ENCODE data around the gene LRIG1. TPM values are rescaled to one million over a fixed set of nuclear protein-coding genes. Genes with fewer than 3 reads are reported as not detected.

LRIG1 gene
- total RNA-seq, 1 experiment from 2014 or later = 17.2 TPM

- ChIA-PET CTCF (interaction anchor here (0.9 to 1.7 kb wide), 4 partner anchors 8 to 55 kb away, joined by 3 to 7 read pairs (median 4); no protein-coding TSS in a partner anchor), POLR2A (interaction anchor here (0.7 to 1.6 kb wide), 3 partner anchors 13 to 134 kb away, joined by 3 to 4 read pairs (median 4); no protein-coding TSS in a partner anchor)
- Mint-ChIP-seq H3K27me3 (ENCODE audit: insufficient read depth, unreplicated experiment) (no peaks in the 10 kb centered on the region), H3K9me3 (ENCODE audit: unreplicated experiment) (no peaks in the 10 kb centered on the region), H3K36me3 (ENCODE audit: insufficient read depth, unreplicated experiment) (peaks cover 11% of the 10 kb centered on the region), H3K4me1 (ENCODE audit: insufficient read depth, unreplicated experiment) (no peaks in the 10 kb centered on the region), H3K4me3 (ENCODE audit: unreplicated experiment) (no peak overlapping the region), H3K27ac (ENCODE audit: low read depth, unreplicated experiment) (no peak overlapping the region)
- no peak for DNase-seq (ENCODE audit: unreplicated experiment)
- no TSS peak for BruUV-seq (replicated peaks)
- intact Hi-C loops (cut with micrococcal nuclease) = no loop called here
- TF ChIP-seq, protein P1, sequence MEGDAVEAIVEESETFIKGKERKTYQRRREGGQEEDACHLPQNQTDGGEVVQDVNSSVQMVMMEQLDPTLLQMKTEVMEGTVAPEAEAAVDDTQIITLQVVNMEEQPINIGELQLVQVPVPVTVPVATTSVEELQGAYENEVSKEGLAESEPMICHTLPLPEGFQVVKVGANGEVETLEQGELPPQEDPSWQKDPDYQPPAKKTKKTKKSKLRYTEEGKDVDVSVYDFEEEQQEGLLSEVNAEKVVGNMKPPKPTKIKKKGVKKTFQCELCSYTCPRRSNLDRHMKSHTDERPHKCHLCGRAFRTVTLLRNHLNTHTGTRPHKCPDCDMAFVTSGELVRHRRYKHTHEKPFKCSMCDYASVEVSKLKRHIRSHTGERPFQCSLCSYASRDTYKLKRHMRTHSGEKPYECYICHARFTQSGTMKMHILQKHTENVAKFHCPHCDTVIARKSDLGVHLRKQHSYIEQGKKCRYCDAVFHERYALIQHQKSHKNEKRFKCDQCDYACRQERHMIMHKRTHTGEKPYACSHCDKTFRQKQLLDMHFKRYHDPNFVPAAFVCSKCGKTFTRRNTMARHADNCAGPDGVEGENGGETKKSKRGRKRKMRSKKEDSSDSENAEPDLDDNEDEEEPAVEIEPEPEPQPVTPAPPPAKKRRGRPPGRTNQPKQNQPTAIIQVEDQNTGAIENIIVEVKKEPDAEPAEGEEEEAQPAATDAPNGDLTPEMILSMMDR (IDR thresholded peaks at IDR 0.05; ENCODE audit: unreplicated experiment) = no peak
Measured at GRCh38 chr3:66463054-66463631, 37.7 kb downstream of the LRIG1 start.

DNA sequence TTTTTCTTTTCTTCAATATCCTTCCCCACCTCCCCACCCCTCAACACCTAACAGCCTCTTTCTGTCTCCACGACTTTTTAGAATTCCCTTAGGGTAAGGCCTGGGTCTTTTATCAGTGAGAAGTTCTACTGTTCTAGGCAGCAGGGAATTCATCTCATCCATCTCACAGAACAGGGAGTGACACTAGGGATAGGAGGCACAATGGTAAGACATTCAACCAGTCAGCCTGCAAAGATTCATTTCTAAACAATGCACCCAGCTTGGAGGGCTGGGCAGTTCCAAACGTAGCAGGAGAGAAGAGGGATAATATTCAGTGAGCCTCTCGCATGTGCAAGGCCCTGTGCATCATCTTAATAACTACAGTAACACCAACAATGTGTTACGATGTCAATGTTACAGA, 43.6 kb downstream of the LRIG1 start:
- H3K4me1 Mint-ChIP-seq (ENCODE audit: insufficient read depth, unreplicated experiment) = no peaks in the 10 kb centered on the region
- DNase-seq (ENCODE audit: unreplicated experiment) = no peak
- BruUV-seq (replicated peaks) = no TSS peak
- TF ChIP-seq, protein P1 (IDR thresholded peaks at IDR 0.05; ENCODE audit: unreplicated experiment) = no peak
- intact Hi-C loops (cut with micrococcal nuclease) = no loop called here
- H3K27me3 Mint-ChIP-seq (ENCODE audit: insufficient read depth, unreplicated experiment) = no peaks in the 10 kb centered on the region
- H3K4me3 Mint-ChIP-seq (ENCODE audit: unreplicated experiment) = no peak overlapping the region
- H3K36me3 Mint-ChIP-seq (ENCODE audit: insufficient read depth, unreplicated experiment) = peaks cover 14% of the 10 kb centered on the region
- ChIA-PET CTCF (interaction anchor here (2.6 kb wide), 1 partner anchor 50 kb away, joined by 9 read pairs; no protein-coding TSS in a partner anchor), POLR2A (interaction anchor here (1.0 kb wide), 1 partner anchor 16 kb away, joined by 3 read pairs; no protein-coding TSS in a partner anchor)
- H3K9me3 Mint-ChIP-seq (ENCODE audit: unreplicated experiment) = no peaks in the 10 kb centered on the region
- no peak overlapping the region for H3K27ac Mint-ChIP-seq (ENCODE audit: low read depth, unreplicated experiment)

DNA sequence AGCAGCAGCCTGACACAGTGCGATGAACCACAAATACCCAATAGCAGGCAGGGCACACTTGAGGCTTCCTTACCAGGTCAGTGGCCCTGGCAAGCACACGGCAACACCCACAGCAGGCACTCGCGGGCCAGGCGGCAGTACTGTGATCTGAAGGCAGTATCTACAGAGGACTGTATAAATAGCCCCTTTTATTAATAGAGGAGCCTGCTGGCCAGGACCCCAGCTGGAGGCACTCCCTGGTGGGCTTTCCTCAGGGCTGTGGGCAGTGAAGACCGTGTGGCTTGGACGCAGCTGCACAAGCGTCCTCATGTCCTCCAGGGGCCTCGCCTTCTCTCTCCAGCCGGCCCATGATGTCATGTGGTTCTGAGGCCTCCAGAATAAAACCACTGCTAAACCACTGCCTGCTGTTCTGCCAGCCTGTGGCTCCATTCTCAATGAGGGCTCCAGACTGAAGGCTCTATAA, 44.1 kb downstream of the LRIG1 start:
- CTCF ChIA-PET = interaction anchor here (2.6 kb wide), 1 partner anchor 49 kb away, joined by 9 read pairs; no protein-coding TSS in a partner anchor
- intact Hi-C loops (cut with micrococcal nuclease) = no loop called here
- BruUV-seq (replicated peaks) = no TSS peak
- POLR2A ChIA-PET = interaction anchor here (1.0 kb wide), 1 partner anchor 16 kb away, joined by 3 read pairs; no protein-coding TSS in a partner anchor
- no peaks in the 10 kb centered on the region for H3K27me3 Mint-ChIP-seq (ENCODE audit: insufficient read depth, unreplicated experiment)
- no peaks in the 10 kb centered on the region for H3K4me1 Mint-ChIP-seq (ENCODE audit: insufficient read depth, unreplicated experiment)
- H3K36me3 Mint-ChIP-seq (ENCODE audit: insufficient read depth, unreplicated experiment) = peaks cover 9% of the 10 kb centered on the region
- TF ChIP-seq, protein P1 (IDR thresholded peaks at IDR 0.05; ENCODE audit: unreplicated experiment) = no peak
- H3K4me3 Mint-ChIP-seq (ENCODE audit: unreplicated experiment) = no peak overlapping the region
- H3K27ac Mint-ChIP-seq (ENCODE audit: low read depth, unreplicated experiment) = no peak overlapping the region
- H3K9me3 Mint-ChIP-seq (ENCODE audit: unreplicated experiment) = no peaks in the 10 kb centered on the region
- DNase-seq (ENCODE audit: unreplicated experiment) = no peak

DNA sequence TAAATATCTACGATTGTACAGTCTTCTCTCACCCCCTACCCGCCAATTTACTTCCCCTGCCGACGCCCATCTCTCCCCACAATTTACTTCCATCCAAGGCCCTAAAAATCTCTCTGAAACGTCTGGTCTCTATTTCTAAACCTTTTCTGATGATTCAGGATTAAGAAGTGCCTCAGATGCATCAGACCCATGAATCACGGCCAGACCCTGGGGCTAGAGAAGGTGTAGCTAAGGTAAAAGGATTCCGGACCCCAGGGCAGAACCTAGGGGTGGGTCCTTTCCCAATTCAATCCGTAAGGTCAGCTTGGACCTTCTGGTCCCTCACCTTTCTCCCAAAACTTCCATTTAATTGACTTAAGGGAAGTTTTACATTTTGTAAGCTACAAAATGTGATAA, 46.4 kb downstream of the LRIG1 start:
- H3K4me3 Mint-ChIP-seq (ENCODE audit: unreplicated experiment) = no peak overlapping the region

More for the DNA sequence above, 46.4 kb downstream of the LRIG1 start:
- BruUV-seq (replicated peaks) = no TSS peak
- Mint-ChIP-seq H3K27ac (ENCODE audit: low read depth, unreplicated experiment) (peak overlapping the region; percentile 51), H3K36me3 (ENCODE audit: insufficient read depth, unreplicated experiment) (peaks cover 10% of the 10 kb centered on the region), H3K27me3 (ENCODE audit: insufficient read depth, unreplicated experiment) (no peaks in the 10 kb centered on the region), H3K9me3 (ENCODE audit: unreplicated experiment) (no peaks in the 10 kb centered on the region), H3K4me1 (ENCODE audit: insufficient read depth, unreplicated experiment) (peaks cover 19% of the 10 kb centered on the region)
- POLR2A ChIA-PET = no interaction called here
- CTCF ChIA-PET = interaction anchor here (0.9 to 1.3 kb wide), 3 partner anchors 17 to 368 kb away, joined by 3 to 9 read pairs (median 4); no protein-coding TSS in a partner anchor
- intact Hi-C loops (cut with micrococcal nuclease) = no loop called here
- DNase-seq (ENCODE audit: unreplicated experiment) = no peak
- TF ChIP-seq, protein P1 (IDR thresholded peaks at IDR 0.05; ENCODE audit: unreplicated experiment) = no peak

All from MCF 10A (cell line).